DND-41 (cell line): ENCODE data around the gene FHIT.

Experiments
- CTCF ChIP-seq: IDR thresholded peaks from 2 replicates; pipeline ENCODE4 v1.5.1; 2012; ENCODE audit warnings: borderline replicate concordance, low read length, moderate library complexity, mild to moderate bottlenecking; ENCODE audit not compliant: poor library complexity, severe bottlenecking; ENCODE audit errors: extremely low read depth
- EZH2 ChIP-seq: IDR thresholded peaks from 3 replicates; pipeline ENCODE4 v1.6.1; 2012; ENCODE audit warnings: borderline replicate concordance, low read depth, mild to moderate bottlenecking, moderate library complexity, low read length, inconsistent platforms; ENCODE audit not compliant: severe bottlenecking

GRCh38 chr3:60737633-60738399 is 513.4 kb downstream of the FHIT start:
- TF ChIP-seq CTCF (no peak), EZH2 (no peak)
